ENCODE results near the gene TAPT1.

TAPT1 gene

GRCh38 chr4:16122308-16122711 lies 104.0 kb downstream of the TAPT1 start:
- no peak for TF ChIP-seq CTCF (IDR thresholded peaks at IDR 0.05; ENCODE audit: low read depth, low read length, missing control alignments)
- no peak for DNase-seq (ENCODE audit: low read depth)

GRCh38 chr4:16120720-16121119 lies 105.6 kb downstream of the TAPT1 start:
- no peak for TF ChIP-seq CTCF (IDR thresholded peaks at IDR 0.05; ENCODE audit: low read depth, low read length, missing control alignments)
- DNase-seq (ENCODE audit: low read depth): no peak
- no peak overlapping the region for H3K4me3 ChIP-seq (ENCODE audit: low read depth, low read length)

More at GRCh38 chr4:16122308-16122711, 104.0 kb downstream of the TAPT1 start:
- H3K4me3 ChIP-seq (ENCODE audit: low read depth, low read length): no peak overlapping the region

- H3K4me3 ChIP-seq (ENCODE audit: low read depth, low read length): no peak overlapping the region
- no peak for TF ChIP-seq CTCF (IDR thresholded peaks at IDR 0.05; ENCODE audit: low read depth, low read length, missing control alignments)
- DNase-seq (ENCODE audit: low read depth): no peak
These were observed 106.3 kb downstream of the TAPT1 start for GRCh38 chr4:16119981-16120380.

- no peak for DNase-seq (ENCODE audit: low read depth)
- H3K4me3 ChIP-seq (ENCODE audit: low read depth, low read length): no peak overlapping the region
- TF ChIP-seq CTCF (IDR thresholded peaks at IDR 0.05; ENCODE audit: low read depth, low read length, missing control alignments): no peak
These were observed 108.2 kb downstream of the TAPT1 start for GRCh38 chr4:16118090-16118489.

GRCh38 chr4:16117164-16117563 lies 109.1 kb downstream of the TAPT1 start:
- DNase-seq (ENCODE audit: low read depth): no peak

GRCh38 chr4:16116493-16116990 lies 109.7 kb downstream of the TAPT1 start:
- no peak overlapping the region for H3K4me3 ChIP-seq (ENCODE audit: low read depth, low read length)
- TF ChIP-seq CTCF (IDR thresholded peaks at IDR 0.05; ENCODE audit: low read depth, low read length, missing control alignments): no peak
- no peak for DNase-seq (ENCODE audit: low read depth)

More at GRCh38 chr4:16117164-16117563, 109.1 kb downstream of the TAPT1 start:
- no peak for TF ChIP-seq CTCF (IDR thresholded peaks at IDR 0.05; ENCODE audit: low read depth, low read length, missing control alignments)
- no peak overlapping the region for H3K4me3 ChIP-seq (ENCODE audit: low read depth, low read length)

GRCh38 chr4:16116019-16116418 lies 110.3 kb downstream of the TAPT1 start:
- DNase-seq (ENCODE audit: low read depth): no peak
- TF ChIP-seq CTCF (IDR thresholded peaks at IDR 0.05; ENCODE audit: low read depth, low read length, missing control alignments): no peak
- H3K4me3 ChIP-seq (ENCODE audit: low read depth, low read length): no peak overlapping the region

Measured in GM12864 (cell line).